ENCODE data around the gene LTB.

The LTB gene

DNA sequence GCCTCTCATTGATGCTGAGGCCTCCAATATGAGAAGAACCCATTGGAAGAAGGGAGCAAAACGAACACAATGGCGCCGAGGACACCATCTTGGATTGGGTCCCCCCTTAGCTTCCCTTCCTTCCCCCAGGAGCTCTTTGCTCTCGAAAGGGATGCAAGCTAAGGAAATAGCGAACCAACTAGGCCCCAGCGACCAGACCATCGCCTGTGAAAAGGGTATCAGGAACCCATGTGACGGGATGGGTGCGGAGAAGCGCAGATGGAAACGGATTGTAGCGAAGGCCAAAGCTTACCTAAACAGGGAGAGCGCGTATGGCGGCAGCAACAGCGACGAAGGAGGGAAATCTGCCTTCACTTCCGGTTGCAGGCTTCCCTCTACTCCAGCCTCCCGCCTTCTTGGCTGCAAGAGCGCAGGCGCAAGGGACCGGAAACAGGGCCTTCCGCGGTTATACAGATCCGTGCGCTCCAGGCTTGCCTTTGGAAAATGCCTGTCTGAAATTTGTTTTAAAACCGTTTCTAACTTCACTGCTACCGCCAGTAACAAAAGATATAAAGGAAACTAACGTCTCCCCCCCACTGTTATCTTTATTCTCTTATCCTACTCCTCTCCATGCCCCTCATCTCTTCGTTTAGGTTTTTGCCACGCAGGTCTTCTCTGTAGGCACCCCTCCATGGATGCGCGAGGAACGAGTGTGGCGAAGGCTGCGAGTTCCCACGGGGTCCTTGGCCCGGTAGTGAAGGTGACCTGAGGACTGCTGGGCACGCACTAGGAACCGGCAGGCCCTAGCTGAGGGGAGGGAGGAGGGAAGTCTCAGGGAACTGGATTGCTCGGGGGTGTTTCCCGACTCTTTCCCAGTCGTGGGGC, 40.3 kb downstream of the LTB start, which contains the start of gene DDX39B:
DDX39B (minus strand) TSS at position 346 of the 864 bp plus-strand sequence. CDS start 1,471 bp downstream, outside the sequence.
- peak within 1 kb of the TSS; percentile 75 for H3K4me3 ChIP-seq (ENCODE audit: control insufficient read depth, low read depth, low read length)
- peak; percentile 92 for DNase-seq (ENCODE audit: low read depth)
- TF ChIP-seq, protein P1, sequence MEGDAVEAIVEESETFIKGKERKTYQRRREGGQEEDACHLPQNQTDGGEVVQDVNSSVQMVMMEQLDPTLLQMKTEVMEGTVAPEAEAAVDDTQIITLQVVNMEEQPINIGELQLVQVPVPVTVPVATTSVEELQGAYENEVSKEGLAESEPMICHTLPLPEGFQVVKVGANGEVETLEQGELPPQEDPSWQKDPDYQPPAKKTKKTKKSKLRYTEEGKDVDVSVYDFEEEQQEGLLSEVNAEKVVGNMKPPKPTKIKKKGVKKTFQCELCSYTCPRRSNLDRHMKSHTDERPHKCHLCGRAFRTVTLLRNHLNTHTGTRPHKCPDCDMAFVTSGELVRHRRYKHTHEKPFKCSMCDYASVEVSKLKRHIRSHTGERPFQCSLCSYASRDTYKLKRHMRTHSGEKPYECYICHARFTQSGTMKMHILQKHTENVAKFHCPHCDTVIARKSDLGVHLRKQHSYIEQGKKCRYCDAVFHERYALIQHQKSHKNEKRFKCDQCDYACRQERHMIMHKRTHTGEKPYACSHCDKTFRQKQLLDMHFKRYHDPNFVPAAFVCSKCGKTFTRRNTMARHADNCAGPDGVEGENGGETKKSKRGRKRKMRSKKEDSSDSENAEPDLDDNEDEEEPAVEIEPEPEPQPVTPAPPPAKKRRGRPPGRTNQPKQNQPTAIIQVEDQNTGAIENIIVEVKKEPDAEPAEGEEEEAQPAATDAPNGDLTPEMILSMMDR (IDR thresholded peaks at IDR 0.05; ENCODE audit: control insufficient read depth, insufficient read depth, low read depth, low read length, missing control alignments) = no peak

DNA sequence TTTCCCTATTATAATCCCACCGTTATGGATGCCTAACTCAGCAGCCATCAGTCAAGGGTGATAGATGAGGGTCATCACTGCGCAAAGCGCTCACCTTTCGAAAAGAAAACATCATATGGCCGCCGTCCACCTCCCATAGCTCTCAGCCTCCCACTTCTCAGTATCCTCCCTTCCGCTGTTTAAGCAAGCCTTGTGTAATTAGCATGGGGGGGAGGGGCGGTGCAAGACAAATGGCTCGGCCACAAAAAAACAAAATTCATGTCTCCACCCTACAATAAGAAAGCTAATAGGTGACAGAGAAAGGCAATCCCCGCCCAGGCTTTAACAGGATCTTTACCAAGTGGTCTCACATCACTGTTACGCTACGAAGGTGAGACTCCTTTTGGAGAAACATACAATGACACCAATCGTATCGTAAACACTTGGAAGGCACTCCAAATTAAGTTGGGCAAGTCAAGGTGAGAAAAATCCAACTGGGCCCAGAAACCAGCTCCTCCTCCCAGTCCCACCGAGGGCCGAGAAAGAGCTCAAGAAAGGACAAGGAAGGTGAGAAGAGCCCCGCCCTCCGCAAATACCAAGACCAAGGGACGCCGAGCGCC, 41.1 kb downstream of the LTB start:
- TF ChIP-seq, protein P1 (IDR thresholded peaks at IDR 0.05; ENCODE audit: control insufficient read depth, insufficient read depth, low read depth, low read length, missing control alignments) = no peak
- peak overlapping the region; percentile 75 for H3K4me3 ChIP-seq (ENCODE audit: control insufficient read depth, low read depth, low read length)
- no peak for DNase-seq (ENCODE audit: low read depth)

DNA sequence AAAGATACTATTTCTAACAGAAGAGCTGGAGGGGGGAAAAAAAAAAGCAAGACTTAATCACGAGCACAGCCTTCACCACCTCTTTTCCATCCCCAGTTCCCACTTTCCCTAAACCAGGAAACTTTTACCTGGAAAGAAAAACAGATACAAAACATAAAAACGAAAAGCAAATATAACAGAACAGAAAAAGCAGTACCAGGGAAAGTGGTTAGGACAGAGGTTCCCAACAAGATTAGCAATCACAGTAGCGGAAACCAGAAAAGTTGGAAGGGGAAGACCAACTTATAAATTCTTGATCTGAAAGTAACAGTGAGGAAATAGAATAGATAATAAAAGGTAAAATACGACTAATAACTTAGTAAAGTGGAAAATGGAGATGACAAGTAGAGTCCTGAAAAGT, 41.6 kb downstream of the LTB start:
- DNase-seq (ENCODE audit: low read depth) = no peak
- TF ChIP-seq, protein P1 (IDR thresholded peaks at IDR 0.05; ENCODE audit: control insufficient read depth, insufficient read depth, low read depth, low read length, missing control alignments) = no peak
- H3K4me3 ChIP-seq (ENCODE audit: control insufficient read depth, low read depth, low read length) = peak overlapping the region; percentile 75

DNA sequence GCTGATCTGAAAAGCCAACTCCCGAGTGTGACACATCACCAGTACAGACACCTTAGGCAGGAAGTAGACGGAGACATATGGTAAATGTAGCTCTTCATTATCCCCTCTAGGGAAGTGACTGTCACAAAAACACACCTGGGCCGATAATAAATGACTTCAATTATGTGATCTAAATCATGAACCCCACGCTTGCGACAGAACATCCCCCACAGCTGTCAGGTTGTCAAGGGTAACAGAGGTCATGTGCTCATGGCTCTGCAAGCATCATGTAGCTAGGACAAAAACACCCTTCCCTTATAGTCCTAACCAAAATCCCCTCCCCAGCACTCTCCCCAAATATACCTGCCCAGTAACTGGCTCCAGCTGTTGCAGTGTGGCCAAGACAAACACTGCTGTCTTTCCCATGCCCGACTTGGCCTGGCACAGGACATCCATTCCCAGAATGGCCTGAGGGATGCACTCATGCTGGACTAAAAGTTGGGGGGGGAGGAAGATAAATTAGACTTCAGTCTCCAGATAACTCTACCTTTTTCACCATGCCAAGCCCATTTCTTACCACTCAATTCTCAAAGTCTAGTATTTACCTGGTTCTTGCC, 43.3 kb downstream of the LTB start:
- no peak overlapping the region for H3K4me3 ChIP-seq (ENCODE audit: control insufficient read depth, low read depth, low read length)
- TF ChIP-seq, protein P1 (IDR thresholded peaks at IDR 0.05; ENCODE audit: control insufficient read depth, insufficient read depth, low read depth, low read length, missing control alignments) = no peak
- DNase-seq (ENCODE audit: low read depth) = no peak

DNA sequence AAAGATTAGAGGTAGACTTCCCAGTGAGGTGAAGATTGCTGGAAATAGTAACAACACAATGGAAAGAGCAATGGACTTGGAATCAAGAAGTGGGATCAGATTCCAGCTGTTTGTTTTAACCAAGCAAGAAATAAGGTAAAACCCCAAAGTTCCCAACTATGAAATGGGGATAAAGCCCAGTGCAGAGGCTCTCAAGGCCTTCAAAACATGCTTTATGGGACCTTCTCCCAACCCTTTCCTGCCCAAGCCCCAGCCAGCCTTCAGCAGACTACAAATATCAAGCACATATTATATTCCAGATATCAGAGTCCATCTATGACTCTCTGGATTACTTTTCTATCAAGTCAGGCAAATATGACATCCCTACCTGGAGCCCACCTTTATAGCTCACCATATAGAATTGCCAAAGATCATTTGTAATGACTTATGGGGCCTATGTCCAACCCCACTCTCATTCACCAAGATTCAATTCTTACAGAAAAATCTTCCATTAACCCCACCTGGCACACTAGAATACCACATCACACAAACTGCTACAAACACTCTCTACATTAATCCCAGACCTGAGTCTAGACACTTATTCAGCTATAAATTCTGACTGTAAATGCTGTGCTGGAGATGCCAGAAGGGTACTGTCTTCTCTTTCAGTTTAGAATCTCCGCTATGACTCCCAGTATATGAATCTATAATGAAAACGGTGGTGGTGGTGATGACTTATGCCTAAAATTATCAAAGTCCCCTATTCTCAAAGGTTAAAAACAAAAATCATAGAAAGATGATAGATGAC, 46.5 kb downstream of the LTB start:
- H3K4me3 ChIP-seq (ENCODE audit: control insufficient read depth, low read depth, low read length) = no peak overlapping the region
- TF ChIP-seq, protein P1 (IDR thresholded peaks at IDR 0.05; ENCODE audit: control insufficient read depth, insufficient read depth, low read depth, low read length, missing control alignments) = no peak
- DNase-seq (ENCODE audit: low read depth) = no peak

DNA sequence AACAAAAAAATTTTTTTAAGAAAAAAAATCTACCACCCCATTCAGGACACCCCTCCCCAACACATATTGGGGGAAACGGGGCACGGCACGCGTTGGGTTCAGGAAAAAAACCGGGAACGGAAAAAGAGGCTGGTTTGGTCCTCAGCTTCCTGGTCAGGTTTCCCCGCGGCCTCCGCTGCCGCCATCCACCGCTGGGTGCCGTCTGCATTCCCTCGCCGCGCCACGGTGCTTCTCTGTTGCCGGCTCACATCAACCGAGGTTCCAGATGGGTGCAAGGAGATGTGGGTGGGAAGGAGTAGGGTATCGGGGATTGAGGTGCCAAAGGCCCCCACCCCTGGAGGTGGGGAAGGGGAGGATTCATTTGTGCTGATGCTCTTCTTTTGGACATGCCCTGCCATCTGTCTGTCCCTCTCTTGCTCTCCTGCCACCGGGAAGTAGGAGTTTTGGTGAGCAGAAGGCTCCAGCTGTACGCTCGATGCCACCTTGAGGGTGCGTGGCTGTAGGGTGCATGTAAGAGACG, 47.6 kb downstream of the LTB start:
- H3K4me3 ChIP-seq (ENCODE audit: control insufficient read depth, low read depth, low read length) = no peak overlapping the region
- DNase-seq (ENCODE audit: low read depth) = no peak
- TF ChIP-seq, protein P1 (IDR thresholded peaks at IDR 0.05; ENCODE audit: control insufficient read depth, insufficient read depth, low read depth, low read length, missing control alignments) = no peak
